GM21526 (cell line): ENCODE data around the gene MAPK10.
"Not testable (repeated sequence)": the region's sequence is repeated elsewhere in the genome, so short reads cannot be mapped to it uniquely, and the experiment has no call there.

Source experiments
- ATAC-seq: cut with Tn5 transposase; IDR thresholded peaks from one replicate; pipeline ENCODE4 v1.9.1; 2021; ENCODE audit warnings: moderate library complexity; ENCODE audit not compliant: unreplicated experiment, low FRiP score

Gene MAPK10

DNA sequence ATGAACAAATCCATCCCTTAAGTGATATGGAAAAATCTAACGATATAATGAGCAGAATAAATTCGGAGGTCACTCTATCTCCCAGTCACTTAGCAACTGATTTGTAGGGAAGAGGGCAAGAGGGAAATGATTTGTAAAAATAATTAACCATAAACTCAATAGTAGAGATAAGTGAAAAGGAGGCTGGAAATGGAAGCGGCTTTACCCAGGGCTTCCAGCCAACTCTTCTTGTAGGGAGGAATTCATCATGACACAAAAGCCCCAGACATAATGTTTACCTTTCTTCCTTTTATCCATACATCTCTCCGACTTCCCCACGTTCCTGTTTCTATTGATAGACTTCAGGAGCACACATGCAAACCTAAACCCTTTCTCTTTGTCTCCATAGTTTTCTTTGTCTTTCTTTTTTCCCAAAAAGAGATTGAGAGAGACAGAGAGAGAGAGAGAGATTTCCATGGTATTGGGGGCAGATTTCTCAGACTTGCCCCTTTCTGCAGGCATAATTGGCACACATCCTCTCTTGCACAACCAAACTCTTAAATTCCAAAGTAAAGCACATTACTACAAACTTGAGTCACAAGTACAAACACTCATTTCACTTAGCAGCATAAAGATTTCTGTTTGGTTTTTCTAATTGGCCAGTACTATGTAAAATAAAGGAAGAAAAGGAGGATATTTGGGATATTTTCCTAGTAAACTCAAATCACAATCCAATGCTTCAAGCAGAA is 140.9 kb downstream of the MAPK10 start:
- ATAC-seq = no peak

DNA sequence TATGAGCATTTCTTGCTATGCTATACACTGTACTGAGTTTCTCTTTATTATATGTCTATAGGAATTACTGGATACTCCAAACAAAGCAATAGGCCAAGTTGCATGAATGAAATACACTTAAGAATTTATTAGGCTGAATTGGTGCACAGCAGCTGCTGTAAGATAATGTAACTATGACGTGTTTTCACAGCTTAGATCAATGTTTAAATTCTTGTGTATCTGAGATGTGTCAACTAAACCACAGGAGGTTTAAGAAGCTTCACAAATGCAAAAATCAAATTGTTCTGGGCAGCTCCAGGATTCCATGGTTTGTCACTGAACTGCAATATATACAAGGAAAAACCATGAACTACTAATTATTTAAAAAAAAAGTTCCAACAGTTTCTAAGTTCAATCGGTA is 156.7 kb downstream of the MAPK10 start:
- ATAC-seq = no peak

DNA sequence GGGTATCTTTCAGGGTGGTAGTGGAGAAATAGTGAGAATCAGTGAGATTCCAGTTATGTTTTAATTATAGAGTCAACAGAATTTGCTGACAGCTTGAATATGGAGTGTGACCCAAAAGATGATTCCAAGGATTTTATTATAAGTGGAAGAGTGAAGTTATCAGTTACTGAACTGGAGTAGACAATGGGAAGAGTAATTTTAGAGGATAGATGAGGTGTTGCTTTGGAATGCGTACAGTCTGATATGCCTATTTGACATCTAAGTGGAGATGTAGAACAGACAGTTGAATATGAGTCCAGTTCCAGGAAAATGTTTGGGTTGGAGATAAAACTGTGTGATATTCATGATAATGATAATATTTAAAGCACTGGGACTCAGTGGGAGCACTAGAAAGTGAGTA is 174.2 kb downstream of the MAPK10 start:
- no peak for ATAC-seq

DNA sequence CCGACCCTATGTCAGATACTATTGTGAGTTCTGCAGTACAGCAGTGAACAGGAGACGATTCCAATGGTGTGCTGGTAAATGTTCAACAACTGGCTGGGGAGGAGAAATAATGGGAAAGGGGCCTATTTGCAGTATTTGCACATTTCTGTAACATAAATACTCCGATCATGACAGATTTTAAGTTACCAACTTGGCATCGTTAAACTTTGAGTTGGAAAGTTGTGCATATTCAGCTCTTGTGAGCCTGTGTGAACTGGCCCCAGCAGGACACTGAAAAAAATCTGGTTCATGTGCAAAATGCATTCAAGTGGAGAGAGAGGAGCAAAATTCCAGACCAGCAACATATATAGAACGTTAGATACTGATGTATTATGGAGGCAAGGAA is 175.0 kb downstream of the MAPK10 start:
- ATAC-seq = no peak

DNA sequence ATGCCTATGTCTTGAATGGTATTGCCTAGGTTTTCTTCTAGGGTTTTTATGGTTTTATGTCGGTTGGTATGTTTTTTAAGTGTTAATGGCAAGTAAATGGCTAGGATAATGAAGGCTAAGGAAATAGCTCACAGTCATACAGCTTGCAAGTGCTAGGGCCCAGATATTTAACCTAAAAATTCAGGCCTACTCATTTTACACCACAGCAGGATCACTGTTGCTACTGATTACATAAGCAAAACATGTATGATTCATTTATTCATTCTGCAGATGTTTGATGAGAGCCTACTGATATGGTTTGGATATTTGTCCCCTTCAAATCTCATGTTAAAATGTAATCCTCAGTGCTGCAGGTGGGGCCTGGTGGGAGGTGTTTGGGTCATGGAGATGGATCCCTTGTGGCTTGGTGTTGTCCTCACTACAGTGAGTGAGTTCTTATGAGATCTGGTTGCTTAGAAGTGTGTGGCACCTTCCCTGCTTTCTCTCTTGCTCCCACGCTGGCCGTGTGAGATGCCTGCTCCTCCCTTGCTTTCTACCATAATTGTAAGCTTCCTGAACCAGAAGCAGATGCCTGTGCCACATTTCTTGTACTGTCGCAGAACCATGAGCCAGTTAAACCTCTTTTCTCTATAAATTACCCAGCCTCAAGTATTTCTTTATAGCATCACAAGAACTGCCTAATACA is 175.5 kb downstream of the MAPK10 start:
- ATAC-seq = no peak

DNA sequence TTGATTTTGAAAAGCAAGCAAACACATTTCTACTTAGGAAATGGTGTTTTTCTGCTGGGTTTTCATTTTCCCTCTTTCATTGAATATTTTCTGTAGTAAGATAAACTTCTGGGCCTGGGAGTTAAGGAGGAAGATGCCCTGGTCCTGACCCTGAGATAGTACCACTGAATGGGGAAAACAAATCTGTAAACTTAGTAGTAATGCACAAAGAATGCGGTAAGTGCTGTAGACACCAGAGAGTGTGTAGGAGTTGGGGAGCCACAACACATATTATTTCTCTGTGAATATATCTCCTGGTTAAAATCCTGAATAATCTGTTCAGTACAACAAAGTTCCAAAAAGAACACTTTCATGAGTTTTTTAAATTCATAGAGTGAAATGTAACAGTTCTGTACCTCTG is 178.3 kb downstream of the MAPK10 start:
- no peak for ATAC-seq

DNA sequence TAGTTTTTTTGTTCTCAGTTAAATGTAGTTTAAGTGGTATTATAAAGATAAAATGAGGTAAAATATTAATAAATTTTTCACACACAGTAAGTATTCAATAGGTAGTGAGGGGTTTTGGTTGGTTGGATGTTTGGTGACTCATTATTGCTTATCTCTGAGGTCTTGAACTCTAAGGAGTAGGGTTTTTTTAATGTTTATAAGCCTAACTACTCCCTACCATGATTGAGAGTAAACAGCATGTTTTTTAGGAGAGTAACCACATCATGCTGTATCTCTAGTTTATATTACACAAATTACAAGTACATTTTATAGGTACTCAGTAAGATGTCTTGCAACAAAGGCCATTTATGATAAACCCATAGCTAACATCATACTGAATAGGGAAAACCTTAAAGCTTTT is 181.6 kb downstream of the MAPK10 start:
- ATAC-seq = no peak

DNA sequence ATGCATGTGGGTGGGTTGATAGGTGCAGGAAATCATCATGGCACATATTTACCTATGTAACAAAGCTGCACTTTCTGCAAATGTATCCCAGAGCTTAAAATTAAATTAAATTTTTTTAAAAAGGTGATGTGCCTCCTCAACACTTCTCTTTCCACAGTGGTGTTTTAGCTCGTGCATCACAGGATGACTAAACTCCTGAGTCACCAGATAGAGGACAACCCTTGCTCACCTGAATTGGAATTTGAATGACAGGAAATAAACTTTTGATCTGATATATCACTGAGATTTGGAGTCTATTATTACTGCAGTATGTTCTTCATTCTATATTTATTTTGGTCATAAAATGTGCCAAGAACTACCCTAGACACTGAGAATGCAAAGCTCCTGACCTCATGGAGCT is 185.3 kb downstream of the MAPK10 start:
- ATAC-seq = no peak

DNA sequence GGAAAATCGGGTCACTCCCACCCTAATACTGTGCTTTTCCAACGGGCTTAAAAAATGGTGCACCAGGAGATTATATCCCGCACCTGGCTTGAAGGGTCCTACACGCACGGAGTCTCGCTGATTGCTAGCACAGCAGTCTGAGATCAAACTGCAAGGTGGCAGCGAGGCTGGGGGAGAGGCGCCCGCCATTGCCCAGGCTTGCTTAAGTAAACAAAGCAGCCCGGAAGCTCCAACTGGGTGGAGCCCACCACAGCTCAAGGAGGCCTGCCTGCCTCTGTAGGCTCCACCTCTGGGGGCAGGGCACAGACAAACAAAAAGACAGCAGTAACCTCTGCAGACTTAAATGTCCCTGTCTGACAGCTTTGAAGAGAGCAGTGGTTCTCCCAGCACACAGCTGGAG is 191.5 kb downstream of the MAPK10 start:
- not testable (repeated sequence) for ATAC-seq

DNA sequence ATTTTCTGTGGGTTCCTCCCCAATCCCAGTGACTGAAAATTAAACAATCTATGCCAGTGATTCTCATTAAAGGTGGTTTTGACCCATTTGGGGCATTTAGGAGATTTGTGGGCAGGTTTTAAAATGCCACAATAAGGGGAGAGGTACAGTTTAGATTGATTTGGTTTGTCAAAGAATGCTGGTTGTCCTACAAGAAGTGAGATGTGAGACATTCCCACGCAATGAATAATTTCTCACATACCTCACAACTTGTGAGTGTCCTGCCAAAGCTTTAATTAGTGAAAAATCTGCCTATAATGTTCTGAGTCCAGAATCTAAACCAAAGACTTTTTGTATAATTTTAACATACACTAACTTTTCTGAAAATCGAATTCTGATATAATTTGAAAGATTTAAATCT is 199.4 kb downstream of the MAPK10 start:
- no peak for ATAC-seq

DNA sequence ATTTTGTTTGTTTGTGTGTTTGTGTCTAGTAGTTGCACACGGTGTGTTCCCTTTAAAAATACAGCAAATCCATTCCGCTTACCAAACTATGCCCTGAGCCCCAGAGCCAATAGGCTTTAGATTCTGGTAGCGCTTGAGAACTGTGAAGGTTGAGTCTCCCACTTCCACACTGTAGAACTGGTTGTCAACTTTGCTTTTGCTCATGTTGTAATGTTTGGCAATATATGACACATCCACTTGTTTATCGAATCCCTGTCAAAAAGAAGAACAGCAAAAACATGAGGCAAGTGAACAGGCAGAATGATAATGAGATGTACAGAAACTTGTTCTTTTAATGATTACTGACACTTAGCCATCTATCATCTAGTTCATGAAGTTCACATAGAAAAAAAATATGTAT is 200.6 kb downstream of the MAPK10 start:
- ATAC-seq = no peak

DNA sequence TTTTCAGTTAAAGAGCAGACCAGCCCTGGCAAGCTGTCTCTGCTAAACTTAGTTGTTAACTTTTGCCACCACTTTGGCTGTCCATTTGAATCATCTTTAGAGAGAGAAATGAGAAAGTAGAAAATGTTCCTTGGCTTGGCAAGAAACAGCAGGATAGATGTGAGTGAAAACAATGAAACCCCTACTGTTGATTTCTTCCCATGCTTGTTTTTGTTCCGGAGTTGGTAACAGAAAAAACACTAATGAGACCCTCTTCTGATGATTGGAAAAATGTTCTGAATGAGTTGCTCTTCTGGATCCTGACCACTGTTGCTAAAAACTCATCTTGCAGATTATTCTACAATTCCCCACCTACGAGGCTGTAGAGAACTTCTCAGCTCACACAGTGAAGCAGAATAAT is 203.3 kb downstream of the MAPK10 start:
- ATAC-seq = no peak

DNA sequence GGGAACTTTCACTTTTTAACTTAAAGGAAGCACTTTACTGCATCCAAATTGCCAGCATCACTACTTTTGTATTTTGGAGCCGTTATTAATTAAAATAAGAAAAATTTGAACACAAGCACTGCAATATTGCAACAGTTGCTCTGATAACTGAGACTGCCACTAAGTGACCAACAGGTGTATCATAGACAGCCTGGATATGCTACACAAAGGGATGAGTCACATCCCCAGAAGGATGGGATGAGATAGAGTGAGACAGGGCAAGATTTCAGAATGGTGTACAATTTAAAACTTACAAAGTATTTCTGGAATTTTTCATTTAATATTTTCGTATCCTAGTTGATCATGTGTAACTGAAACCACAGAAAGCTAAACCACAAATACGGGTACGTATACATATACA is 204.1 kb downstream of the MAPK10 start:
- ATAC-seq = no peak

DNA sequence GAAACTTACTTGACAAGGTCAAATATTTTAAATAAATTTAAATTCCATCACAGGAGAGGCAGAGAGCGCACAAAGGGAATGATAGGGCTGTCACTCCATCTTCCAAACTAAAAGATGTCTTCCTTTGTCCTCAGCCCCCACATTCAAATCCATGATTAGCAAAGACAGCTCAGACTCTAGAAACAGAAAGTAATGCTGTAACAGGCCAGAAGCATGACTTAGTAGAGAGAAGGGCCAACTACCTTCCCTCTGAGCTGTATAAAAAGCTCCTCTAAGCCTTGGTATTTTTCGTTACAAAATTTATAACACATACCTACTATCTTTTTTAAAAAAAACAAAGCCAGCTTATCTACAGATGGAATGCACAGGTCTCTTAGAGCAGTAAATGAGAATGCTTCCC is 207.4 kb downstream of the MAPK10 start:
- no peak for ATAC-seq

DNA sequence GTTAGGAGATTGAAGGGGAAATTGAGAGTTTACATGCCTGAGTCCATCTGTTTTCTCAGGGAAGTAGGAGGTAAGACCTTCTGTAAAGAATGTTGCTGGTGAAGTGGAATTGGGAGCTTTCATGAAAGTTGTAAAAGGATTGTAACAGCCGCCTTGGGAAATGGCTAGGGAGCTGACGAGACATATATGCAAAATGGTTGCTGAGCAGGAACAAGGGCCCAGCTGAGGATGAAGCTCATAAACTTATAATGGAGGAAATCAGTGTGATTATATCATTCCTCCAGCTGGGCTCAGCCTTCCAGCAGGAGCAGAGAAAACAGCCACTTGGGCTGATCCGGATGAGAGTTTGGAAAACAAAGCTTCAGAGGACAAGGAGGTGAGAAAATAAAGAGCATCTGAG is 208.7 kb downstream of the MAPK10 start:
- ATAC-seq = no peak

DNA sequence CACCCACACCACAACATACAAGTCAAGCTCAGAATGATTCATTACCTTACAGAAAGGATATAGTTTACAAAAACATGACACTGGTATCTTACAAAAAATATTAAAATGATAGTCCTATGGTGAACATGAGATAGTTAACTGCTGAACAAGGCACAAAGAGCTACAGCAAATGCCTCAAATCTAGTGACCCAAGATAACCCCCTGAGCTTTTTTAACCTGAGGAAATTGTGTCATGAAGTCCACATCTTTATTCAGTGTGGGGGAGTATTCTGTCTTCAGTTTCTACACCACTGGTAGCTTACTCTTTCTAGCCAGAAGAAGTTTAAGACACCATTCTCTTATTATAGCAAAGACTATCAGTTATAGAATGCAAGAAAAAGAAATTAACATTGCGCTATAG is 218.7 kb downstream of the MAPK10 start:
- ATAC-seq = no peak

DNA sequence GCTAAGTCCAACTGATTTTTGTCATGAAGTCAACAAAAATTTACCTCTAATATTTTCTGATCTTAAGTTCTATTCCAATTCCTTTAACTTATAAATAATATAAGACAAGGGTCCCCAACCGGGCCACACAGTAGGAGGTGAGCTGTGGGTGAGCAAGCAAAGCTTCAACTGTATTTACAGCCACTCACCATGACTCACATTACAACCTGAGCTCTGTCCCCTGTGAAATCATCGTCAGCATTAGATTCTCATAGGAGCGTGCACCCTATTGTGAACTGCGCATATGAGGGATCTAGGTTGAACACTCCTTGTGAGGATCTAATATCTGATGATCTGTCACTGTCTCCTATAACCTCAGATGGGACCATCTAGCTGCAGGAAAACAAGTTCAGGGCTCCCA is 227.4 kb downstream of the MAPK10 start:
- ATAC-seq = no peak

DNA sequence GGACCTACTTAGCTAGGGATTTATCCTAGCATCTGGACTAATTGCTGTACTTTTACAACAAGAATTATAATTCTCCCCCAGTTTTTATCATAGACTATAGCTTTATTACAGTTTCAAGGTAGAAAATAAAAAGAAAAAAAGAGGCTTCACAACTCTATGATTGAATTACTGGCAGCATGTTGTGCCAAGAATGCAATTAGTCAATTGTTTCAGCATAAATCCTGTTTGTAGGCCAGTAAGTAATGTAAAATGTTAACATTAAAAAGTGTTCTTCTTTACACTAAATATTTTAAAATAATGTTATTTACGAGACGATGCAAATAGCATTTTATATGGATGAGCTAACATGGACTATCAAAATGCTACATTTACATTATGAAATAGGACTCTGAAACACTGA is 228.4 kb downstream of the MAPK10 start:
- no peak for ATAC-seq

DNA sequence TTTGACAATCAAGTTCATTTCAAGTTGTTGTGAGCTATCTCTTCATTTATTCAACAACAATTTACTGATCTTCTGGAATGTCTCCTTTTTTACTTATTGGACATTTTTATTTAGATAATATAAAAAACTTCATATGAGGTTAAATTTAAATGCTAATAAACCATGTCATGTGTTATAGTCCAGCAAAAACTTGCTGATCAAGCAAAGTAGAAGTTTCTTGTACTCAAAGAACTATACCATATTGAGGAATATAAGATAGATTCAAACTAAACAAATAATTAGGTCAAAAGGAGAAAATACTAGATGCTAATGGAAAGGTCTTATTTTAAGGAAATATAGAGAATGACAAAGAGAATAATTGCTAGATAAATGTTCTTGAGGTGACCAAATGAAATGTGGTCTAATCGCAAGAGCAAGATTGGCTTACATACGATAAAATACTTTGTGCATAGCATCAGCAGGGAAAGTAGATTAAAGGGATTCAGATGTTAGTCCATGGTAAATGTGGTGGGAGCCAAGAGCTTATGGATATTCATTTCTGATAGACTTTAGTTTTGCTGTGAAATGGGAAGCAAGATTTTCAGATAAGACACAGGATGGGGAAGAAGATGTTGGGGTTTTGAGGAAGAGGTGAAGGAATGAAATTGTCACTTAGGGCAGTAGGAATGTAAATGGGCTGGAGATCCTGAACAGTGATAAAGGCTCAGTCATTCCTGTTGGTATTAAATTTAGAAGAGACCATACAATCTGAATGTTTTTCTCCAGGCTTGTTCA is 229.5 kb downstream of the MAPK10 start:
- no peak for ATAC-seq

DNA sequence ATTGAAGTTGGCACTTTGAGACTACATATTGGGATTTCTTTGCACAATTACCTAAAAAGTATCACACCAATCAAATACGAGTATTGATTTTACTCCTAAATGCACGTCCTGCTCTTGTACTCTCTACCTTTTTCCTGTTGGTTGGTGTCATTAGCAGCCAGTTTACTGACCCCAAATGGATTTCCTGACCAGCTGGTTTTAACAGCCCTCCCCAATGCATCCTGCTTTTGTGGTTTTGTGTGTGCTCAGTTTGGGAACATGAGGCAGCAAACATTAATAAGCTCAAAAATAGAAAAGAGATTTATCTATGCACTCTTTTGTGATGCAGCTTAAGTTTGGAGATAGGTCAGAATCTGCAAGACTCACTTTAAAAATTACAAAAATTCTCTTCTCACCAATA is 230.3 kb downstream of the MAPK10 start:
- ATAC-seq = no peak

DNA sequence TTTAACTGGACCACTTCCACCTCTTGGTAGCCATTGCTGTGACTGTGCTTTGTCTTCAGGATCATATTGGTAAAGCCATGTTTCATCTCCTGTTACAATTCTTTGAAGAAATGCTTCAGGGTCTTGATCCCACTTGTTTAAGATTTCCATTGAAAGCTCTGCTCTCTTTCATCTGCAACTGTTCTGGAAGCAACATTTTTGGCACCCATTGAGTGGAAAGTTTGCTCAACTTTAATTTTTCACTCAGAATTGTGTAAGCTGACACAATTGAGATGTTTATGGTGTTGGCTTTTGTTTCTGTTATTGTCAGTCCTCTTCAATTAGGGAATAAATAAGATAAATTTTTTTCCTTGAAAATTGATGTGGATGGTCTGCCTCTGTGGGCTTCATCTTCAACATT is 237.4 kb downstream of the MAPK10 start:
- no peak for ATAC-seq

DNA sequence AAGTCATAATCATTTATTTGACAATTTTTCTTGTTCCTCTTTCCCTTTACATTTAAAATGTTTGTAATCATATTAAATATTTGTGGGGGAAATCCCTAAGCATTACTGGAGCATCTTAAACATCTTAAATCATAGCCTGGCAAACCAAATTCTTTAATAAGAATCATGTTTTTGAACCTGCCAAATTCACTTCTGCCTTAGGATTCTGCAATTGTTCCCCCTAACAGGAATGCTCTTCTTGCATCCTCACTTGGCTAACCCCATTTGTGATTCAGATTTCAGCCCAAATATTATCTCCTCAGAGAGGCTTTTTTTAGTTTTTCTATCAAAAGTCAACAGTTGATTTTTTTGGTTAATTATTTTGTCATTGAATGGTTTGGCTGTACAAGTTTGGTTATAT is 241.1 kb downstream of the MAPK10 start:
- ATAC-seq = no peak
